GM20000 (cell line): ENCODE results near the gene FOCAD.
"Not testable (repeated sequence)": the region's sequence is repeated elsewhere in the genome, so short reads cannot be mapped to it uniquely, and the experiment has no call there.

Experiments used
- DNase-seq: peaks from one replicate; pipeline ENCODE4 v3.0.0; 2012; ENCODE audit warnings: low spot score
- CTCF ChIP-seq: IDR thresholded peaks from 2 replicates; pipeline ENCODE4 v1.5.1; 2012; ENCODE audit warnings: mild to moderate bottlenecking, control low read depth; ENCODE audit errors: extremely low read depth, missing control alignments

Gene FOCAD

DNA sequence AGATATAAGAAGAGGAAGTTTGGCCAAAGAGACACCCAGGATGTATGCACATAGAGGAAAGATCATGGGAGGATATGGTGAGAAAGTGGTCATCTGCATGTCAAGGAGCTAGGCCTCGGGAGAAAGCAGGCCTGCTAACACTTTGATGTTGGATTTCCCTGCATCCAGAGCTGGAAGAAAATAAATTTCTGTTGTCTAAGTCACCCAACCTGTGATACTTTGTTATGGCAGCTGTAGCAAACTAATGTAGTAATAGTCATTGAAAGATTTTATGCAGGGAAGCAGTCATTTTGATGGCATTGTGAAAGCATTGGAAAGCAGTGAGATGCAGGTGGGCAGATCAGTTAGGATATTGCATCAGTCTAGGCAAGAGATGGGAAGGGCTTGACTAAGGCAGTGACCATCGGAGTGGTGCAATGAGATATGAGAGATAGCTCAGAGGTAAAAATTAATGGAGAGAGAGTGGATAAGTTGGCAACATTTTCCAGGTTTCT is 24.5 kb upstream of the FOCAD start:
- no peak for DNase-seq
- no peak for TF ChIP-seq CTCF

GRCh38 chr9:20662156-20662555 is 21.9 kb upstream of the FOCAD start:
- DNase-seq, result no peak
- no peak for TF ChIP-seq CTCF

GRCh38 chr9:20663133-20663532 is 20.9 kb upstream of the FOCAD start:
- no peak for DNase-seq
- no peak for TF ChIP-seq CTCF

- TF ChIP-seq CTCF, result no peak
Measured at GRCh38 chr9:20664501-20664900, 19.6 kb upstream of the FOCAD start.

DNA sequence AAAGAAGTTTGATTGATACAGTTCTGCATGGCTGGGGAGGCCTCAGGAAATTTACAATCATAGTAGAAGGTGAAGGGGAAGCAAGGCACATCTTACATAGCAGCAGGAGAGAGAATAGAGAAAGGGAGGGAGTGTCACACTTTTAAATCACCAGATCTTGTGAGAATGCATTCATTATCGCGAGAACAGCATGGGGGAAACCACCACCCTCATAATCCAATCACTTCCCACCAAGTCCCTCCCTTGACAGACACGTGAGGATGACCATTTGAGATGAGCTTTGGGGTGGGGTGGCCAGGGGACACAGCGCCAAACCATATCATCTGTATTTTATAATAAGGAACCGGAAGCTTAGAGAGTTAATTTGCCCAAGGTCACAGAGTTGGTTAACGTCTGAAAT is 13.7 kb upstream of the FOCAD start:
- DNase-seq, result no peak
- no peak for TF ChIP-seq CTCF

More at GRCh38 chr9:20664501-20664900, 19.6 kb upstream of the FOCAD start:
- DNase-seq, result no peak

DNA sequence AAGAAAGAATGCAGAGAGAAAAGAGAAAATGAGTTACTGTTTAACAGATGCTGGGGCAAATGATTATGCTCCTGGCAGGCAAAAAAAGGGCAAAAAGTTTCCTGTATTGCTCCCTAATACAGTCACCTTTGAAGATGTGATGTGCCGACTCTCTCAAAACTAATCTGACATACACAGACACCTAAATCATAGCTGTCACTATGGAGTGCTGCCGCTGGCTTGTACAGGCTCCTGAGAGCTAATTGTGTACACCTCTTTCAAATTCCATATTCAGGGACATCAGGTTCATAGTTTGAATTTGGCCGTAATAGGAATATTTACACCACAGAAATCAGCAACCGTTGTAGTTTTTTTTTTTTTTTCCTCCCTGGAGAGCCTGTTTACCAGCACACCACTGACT is 12.4 kb upstream of the FOCAD start:
- no peak for DNase-seq
- no peak for TF ChIP-seq CTCF

DNA sequence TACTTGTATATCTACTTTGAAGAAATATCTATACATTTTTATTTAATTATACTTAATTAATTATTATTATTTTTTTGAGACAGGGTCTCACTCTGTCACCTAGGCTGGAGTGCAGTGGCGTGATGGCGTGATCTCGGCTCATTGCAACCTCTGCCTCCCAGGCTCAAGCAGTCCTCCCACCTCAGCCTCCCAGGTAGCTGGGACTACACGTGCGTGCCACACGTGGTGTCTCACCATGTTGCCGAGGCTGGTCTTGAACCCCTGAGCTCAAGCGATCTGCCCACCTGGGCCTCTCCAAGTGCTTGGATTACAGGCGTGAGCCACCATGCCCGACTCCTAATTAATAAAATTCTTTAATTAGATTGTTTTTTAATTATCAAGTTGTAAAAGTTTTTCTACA is 10.5 kb upstream of the FOCAD start:
- not testable (repeated sequence) for DNase-seq

DNA sequence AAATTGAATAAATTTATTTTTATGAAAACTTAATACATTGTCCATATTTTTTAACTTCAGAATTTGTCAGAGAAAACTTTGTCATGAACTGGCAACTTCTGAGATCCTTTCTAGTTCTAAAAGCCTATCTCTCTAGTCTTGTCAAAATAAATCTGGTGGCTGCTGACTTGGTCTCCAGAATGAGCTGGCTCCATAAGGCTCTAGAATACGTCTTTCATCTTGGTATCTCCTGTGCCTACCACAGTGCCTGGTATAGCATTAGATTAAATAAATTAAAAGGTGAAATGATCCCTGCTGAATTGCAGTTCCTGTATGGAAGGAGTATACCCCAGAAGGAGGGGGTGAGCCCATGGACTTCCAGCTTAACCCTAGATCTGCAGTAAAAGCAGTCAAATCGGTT is 2.6 kb upstream of the FOCAD start:
- no peak for TF ChIP-seq CTCF
- no peak for DNase-seq
